Activated CD8-positive, alpha-beta memory T cell treated with anti-CD3 and anti-CD28 coated beads for 1 hour (primary cell): ENCODE data around the gene WDR72.
"Not testable (repeated sequence)": the region's sequence is repeated elsewhere in the genome, so short reads cannot be mapped to it uniquely, and the experiment has no call there.

Experiments
- DNase-seq, 2 donors: peaks; one replicate each; pipeline ENCODE4 v3.0.0-alpha.2; 2020; ENCODE audit warnings: low read depth in 1 of 2; ENCODE audit errors: extremely low read depth in 1 of 2

Gene WDR72

DNA sequence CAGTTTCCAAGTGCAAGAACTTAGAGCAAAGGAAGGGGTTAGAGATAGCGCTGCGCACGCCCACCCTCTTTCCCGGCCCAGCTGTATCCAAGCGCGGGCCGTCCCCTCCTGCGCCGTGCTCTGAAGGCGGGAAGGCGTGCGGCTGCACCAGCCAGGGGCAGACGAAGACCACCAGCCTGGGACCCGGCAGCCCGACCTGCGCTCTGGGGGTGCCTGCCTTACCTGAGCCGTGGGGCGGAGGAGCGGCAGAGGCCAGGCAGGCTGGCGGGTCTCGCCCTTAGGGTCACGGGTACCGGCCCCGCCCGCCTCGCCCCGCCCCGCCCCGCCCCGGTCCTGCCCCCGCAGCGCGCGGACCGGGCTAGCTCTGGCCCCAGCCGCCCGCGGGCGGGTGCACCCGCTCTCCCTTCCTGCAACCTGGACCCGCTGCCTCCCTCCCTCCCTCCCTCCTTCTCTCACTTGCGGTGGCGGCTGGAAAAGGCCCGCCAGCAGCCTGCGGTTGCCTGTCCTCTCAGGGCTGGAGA lies at the start of gene WDR72:
WDR72 (minus strand) TSS at position 253 of the 521 bp plus-strand sequence. CDS start 26,514 bp downstream, outside the sequence.
- no peak for DNase-seq

DNA sequence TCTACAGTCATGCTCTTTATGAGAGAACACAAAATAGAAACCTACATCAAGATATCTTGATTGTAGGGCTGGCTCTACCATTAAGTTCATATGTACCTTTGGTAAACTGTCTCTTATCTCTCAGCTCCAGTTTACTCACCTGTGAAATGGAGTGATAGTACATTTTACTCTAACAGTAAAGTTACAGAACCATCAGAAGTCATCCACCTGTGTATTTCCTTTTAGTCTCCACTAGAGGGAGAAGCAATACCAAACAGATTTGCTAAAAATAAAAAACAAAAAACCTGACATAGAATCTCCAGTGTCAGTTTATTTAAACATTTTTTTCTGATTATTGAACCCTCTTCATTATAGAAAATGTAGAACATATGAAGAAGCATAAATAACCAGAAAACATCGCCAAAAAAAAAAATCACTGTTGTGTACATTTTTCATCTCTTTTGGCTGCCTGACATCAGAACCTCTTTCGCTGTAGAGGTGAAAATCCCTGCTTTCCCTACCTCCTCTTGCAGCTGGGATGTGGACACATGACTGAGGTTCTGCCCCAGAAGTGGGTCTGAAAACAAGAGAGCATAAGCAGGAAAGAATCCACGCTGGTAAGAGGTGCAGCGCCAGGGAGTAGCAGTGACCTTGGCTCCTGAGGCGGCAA lies 48.7 kb upstream of the WDR72 start:
- no peak for DNase-seq

DNA sequence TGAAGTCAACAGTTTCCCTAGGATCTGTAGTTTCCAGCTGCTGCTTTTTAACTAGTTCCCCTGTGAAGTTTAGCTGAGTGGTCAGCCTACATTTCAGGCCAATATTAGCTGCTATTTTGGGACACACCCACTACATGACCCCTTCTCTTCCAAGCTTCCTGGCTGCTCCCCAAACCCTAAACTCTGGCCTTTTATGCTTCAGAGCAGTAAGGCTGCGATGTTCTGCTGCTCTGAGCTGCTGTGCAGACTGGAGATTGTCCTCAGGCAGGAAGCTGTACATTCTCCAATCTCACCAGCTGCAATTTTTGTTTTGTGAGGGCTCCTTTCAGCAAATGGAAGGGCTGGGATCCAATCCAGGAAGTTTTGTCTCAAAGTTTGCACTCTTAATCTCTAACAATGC lies 48.0 kb upstream of the WDR72 start:
- no peak for DNase-seq

DNA sequence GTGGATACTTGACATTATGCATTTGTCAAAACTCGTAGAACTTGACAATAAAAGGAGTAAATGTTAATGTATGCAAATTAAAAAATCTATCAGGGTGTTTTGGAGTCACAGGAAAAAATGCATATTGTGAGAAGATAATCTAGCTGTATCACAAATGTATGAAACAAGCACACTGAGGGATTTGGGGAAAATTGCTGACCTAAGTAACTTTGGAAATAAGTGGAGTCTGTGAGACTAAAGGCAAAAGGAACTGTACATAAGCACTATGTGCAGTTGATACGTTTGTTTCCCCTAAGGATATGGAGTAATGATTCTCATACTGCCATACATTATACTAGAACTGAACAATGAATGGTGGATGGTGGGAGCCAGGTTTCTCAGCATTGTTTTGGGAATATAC lies 43.2 kb upstream of the WDR72 start:
- no peak for DNase-seq

DNA sequence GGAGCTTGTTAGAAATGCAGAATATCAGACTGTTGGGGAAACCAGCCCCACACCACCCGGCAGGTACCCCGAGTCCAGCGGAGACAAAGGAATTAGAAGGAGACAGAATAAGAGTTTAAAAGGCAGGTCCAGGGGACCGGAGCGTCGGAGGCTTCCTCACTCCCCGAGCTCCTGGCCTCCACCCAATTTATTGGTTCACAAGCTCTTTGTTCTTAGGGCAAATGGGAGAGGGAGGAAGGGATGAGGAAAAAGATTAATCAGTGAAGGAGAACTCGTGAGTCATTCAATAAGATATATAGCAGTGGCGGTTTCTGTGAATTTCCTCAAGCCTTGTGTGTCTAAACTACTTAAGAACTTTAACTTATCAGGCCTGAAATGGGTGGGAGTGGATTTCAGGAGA lies 32.1 kb upstream of the WDR72 start:
- DNase-seq, result no peak

DNA sequence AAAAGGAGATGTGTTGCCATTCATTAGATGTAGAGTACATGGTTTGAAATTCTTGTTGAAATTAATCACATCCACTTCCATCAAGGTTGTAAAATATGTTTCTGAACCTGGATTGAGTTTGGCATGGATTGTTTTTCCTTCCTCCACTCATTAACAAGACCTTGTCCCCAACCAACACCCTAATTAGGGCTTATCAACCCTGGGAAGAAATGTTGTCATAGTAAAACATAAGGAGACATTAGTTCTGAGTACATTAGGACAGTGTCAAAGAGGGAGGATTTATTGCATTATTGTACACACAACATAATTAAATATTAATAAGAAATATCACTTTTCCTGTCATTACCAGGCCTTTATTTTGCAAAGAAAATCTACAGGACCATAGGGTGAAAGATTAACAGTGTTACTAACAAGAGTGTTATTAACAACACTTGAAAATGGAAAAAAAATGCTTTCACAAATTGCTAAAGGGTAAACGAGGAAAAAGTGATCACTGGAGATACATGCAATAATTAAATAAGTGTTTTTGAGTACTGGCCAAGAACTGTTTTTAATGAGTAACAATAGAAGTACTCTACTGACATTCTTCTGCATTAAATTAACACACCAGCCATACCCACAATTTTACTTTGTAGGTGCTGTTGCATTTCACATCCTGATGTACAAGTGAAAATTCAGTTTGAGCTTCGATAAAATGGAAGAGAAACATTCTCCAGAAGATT lies 30.4 kb upstream of the WDR72 start:
- no peak for DNase-seq

DNA sequence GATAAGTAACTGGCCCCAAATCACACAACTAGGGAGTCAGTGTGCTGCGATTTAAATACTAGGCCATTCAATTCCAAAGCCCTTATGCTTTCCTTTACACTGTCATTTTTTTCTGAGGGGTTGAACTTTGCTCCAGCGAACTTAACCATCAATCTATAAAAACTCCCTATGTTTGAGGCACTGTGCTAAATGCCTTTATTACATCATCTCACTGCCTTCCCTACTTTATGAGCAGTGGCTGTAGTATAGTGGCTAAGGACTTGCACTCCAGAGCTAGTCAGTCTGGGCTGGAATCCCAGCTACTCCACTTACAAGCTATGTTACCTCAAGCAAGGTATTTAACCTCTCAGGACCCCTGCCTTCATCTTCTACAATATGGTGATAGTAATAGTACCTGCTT lies 26.9 kb upstream of the WDR72 start:
- DNase-seq, result no peak

DNA sequence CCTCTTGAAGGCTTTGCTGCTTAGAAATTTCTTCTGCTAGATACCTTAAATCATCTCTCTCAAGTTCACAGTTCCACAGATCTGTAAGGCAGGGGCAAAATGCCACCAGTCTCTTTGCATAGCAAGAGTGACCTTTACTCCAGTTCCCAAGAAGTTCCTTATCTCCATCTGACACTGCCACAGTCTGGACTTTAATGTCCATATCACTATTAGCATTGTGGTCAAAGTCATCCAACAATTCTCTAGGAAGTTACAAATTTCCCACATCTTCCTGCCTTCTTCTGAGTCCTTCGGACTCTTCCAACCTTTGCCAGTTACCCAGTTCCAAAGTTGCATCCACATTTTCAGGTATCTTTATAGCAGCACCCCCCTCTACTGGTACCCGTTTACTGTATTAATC lies 25.8 kb upstream of the WDR72 start:
- not testable (repeated sequence) for DNase-seq

DNA sequence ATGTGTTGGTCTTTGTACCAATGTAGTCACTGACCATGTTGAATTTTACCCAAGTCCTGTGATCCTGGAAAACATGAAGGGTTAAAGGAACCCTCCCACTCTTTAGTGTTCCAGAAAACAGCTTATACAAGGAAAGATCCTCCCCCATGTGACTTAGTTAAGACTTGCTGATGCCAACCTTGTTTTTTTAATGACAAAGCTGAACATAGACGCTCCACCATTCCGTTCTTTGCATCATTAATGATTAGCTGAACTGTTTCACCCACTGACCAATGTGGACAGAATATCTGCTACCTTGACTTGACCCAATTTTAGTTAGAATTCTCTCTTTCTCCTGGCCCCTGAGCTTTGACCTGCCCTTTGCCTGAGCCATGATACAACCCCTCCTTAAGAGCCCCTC lies 3.5 kb upstream of the WDR72 start:
- no peak for DNase-seq

DNA sequence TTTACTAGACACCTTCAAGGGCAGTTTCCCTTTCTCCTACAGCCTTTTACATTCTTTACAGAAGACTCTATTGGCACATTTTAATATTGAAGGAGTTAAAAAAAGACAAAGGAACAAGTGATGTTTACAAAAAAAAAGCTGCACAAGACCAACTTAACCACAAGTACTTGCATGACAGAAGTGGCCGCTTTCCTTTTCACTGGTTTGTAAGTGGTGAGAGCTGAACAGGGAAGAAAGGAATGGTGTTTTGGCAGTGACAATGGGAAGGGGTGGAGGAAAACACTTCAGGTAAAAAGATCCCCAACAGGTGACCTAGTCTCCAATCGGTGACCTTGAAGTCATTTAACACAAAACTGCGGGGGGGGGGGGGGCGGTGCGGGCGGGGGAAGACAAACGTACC lies 1.1 kb downstream of the WDR72 start:
- no peak for DNase-seq

DNA sequence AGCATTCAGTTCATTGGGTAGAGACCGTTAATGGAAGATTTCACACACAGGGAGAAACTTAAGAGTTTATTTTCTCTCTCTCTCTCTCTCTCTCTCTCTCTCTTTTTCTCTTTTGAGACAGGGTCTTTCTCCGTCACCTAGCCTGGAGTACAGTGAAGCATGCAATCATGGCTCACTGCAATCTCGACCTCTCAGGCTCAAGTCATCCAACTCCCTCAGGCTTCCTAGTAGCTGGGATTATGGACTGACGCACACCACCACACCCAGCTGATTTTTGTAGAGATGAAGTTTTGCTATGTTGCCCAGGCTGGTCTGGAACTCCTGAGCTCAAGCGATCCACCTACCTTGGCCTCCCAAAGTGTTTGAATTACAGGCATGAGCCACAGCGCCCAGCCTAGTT lies 1.6 kb downstream of the WDR72 start:
- no peak for DNase-seq

DNA sequence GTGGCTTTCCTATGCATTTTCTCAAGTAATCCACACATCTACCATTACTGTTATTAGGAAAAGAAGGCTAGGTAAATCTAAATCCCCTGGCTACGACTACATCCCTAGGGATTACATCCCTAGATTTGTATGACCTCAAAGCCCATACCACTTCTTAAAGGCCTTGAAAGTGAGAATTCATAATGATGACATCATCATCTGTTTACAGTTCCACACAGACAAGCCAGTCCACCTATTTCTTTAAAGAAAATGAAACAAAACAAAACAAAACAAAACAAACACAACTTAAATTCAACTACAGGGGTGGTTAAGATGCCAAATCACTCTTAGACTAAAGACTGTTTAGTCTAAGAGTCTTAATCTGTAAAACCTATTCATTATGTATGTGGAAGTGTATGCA lies 5.7 kb downstream of the WDR72 start:
- no peak for DNase-seq

DNA sequence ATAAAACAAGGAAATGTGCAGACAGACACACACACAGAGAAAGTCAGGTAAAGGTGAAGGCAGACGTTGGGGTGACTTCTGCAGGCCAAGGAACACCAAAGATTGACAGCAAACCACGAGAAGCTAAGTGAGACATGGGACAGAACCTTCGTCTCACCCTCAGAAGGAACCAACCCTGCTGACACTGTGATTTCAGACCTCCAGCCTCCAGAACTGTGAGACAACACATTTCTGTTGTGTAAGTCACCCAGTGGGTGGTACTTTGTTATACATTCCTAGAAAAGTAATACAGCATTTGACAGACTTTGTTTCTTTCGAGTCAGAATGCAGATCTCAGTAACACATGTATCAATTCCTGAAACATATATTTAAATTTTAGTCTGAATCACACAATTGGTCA lies 7.1 kb downstream of the WDR72 start:
- DNase-seq, result no peak

DNA sequence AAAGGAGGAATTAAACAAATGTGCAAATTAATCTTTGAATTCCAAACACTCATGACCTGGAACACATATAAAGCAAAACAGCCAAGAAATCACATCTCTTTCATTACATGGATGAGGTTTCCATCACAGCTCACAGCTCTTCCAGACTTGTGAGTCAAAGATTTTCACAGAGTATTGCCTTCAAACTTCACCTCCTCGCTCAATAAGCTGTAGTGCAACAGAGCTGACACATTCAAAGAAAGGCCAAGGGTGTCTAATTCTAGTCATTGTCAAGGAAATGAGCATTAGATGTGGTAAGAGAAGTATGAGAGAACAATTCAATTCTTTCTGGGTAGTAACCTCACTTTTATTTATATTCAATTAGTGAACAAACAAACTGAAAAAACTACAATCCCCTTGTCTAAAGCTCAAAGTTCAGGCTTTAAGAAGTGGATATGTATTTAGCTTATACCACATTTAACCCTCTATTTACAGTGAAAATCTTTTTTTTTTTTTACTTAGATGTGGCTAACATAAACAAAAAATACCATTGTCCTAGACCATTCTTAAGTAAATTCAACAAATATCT lies 11.9 kb downstream of the WDR72 start:
- DNase-seq, result no peak

DNA sequence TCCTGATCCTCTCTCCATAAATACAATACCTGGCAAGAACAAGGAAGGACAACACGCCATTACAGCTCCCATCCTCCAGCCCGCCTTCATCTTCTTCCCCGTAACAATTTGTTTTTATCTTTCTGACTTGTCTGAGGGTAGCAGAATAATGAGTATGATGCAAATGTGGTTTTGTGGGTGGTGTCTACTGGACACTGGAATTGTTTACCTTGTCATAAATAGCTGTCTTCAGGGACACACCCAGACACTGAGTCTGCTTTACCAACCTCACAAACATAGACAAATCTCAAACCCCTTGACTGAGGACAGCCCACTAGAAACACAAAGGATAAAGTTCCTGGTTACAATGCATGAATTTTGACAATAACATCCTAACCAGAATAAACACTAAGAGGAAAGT lies 13.4 kb downstream of the WDR72 start:
- no peak for DNase-seq

DNA sequence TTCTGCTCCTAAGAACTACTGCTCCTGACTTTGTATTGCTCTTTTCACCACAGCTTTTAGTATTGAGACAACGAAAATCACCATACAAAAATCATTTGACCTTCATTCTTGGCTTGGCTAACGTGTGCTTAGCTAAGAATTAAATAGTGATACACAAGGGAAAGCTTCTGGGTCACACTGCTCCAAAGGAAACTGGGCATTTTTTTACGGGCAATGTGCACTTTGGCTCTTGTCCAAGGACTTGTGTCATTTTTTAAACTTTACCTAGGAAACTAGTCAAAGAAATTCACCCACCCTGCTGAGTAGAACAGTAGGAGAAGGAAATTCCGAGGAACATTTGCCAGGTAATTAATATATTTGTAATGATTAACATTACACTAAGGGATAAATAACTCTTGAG lies 19.8 kb downstream of the WDR72 start:
- no peak for DNase-seq

DNA sequence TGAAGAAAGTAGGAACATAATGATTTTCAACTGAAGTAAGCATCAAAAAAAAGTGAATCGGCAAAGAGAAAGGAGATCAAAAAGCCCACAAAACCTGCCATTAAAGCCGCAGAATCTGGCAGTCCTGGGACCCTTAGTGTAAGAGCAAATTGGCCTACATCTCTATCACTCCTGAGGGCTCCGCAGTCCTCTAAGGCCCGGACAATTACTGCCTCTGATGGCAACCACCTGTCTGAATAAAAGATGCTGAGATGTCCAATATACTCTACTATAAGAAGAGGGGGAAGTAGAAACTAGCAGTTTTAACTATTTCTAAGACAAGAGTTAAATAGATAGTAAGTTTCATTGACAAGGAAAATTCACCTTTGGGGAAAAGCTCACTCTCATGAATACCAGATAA lies 20.3 kb downstream of the WDR72 start:
- no peak for DNase-seq

DNA sequence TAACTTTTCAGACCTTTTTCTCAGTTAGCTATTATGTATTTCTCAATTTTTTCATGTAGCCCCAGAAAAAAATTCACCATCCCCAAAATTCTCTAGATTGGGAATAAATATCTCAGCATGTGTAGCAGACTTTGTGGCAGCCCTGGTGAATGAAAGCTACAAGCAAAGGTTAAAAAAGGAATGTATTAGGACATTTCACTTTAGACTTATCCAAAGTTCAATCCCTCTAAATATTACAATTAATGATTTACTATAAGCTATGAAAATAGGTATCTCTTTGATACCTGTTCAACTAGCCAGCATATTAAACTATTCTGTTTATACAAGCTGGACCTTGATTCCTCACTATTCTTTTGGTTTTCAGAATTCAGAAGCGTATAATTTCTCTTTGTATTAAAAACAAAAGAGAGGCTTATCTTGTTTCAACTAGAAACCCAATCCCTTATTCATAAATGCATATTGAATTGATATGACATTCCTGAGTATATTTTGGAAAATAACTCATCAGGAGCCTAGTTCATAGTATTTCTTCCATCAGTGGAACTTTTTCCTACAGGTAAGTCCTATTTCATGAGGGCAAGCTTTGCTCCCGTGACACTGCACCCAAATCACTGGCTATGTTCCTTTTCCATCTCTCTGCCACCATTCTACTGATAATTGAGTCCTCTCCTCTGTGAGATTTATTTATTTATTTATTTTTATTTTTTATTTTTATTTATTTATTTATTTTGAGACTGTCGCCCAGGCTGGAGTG lies 38.0 kb downstream of the WDR72 start:
- DNase-seq, result no peak

DNA sequence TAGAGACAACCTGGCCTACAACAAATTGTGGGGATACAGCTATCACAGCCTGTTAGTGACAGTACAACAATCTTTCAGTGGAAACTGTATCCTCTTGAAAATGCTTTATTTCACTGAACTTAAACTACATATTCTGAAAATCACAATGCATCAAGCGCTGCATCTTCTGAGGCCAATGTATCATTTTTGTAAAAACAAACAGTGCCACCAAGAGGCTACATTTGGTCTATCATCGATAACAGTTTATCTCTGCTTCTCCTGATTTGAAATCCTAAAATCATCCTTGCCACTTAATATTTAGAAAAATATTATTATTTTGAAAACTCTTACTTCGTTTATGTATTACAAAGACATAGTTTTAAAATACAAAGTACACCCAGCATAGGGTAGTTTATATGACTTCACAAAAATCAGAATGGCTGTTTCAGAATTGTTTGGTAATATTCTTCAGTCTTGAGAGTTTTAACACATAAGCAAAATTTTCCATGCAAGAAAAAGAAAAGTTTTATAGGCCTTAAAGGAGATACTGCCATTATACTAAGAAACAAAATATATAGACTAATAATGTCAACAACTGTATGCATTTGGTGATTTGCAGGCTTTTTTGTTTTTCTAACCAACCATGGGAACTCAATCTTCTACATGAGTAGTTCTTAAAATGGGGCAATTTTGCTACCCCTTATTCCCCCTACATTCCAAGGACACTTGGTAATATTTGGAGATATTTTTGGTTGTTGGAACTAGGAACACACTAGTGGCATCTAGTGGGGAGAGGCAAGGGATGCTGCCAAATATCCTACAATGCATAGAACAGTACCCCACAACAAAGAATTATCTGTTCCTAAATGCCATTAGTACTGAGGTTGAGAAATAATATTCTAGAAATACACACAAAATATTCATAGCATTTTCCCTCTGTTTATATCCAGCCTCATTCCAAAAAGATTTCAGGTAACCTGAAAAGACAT lies 42.3 kb downstream of the WDR72 start:
- no peak for DNase-seq

DNA sequence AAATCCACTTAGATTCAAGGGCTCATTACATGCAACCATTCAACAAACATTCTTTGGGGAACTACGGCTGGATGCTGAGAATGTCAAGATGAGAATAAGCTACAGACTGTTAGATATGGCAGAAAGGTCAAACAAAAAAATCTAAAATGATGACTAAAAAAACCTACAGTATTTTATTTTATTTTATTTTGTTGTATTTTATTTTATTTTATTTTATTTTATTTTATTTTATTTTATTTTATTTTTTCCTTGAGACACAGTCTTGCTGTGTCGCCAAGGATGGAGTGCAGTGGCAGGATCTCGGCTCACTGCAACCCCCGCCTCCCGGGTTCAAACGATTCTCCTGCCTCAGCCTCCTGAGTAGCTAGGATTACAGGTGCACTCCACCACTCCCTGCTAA lies 46.2 kb downstream of the WDR72 start:
- no peak for DNase-seq
